NCI-H2196 treated with DMSO at 0.1 percent for 48 hours (cell line): ENCODE measurements around the gene CLCN3.
"Not testable (repeated sequence)": the region's sequence is repeated elsewhere in the genome, so short reads cannot be mapped to it uniquely, and the experiment has no call there.

Experiments
- DNase-seq: peaks from one replicate; lab custom pipeline; 2025; ENCODE audit not compliant: unreplicated experiment; lab: John Stamatoyannopoulos, UW

CLCN3 gene

DNA sequence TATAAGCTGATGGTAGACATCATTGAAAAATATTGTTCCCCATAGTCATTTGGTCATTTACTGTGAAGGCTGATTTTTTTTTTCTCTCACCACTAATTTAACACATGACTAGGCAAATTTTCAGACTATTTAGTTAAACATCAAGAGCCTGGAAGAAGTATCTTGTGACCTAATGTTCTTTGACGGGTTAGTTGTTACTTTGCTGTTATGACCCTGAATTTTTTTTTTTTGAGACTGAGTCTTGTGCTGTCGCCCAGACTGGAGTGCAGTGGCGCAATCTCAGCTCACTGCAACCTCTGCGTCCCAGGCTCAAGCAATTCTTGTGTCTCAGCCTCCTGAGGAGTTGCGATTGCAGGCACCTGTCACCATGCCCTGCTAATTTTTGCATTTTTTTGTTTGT, 70.4 kb downstream of the CLCN3 start:
- DNase-seq: no peak

DNA sequence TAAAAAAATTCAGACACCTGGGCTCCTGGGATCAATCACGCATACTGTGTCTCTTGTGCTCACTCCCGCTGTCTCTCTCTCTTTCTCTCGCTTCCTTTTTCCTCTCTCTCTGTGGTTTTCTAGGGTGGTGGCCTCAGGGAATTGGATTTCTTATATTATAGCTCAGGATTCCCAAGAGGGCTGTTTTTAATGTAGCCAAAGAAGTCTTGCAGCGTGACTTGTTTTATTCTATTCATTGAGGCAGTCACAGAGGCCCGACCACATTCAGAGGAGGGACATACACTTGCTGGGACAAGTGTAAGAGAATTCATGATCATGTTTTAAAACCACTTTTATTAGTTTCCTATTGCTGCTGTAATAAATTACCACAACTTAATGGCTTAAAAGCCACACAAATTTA, 78.0 kb downstream of the CLCN3 start:
- no peak for DNase-seq

DNA sequence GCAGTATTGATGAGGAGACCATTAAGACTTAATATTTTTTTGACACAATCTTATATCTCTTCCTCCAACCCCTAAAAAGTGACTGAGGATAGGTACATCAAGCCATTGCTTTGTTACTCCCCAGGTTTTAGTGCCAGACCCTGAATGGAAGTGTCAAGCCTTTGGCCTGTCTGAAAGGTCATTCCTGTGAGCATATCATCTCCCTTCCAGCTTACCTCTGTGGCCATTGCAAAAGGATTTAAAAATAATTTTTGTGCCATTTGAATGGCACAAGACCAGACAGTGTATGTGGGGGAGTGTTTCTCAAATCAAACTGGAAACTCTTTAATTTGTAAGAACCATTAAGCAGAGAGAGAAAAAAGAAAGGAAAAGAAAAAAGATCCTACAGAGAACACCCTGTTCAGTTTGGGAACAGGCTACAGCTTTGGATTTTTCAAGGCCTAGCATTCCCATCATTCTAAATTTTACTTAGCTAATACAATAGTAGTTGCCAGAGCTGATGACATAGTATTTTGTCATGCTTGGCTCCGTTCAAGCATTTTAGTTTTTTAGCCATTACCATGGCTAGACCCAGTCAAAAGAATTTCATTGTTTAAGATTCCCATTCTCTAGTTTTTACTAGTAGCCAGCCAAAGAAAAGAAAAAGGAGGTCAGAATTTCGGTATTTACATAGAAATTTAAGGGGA, 87.7 kb downstream of the CLCN3 start:
- DNase-seq: no peak

DNA sequence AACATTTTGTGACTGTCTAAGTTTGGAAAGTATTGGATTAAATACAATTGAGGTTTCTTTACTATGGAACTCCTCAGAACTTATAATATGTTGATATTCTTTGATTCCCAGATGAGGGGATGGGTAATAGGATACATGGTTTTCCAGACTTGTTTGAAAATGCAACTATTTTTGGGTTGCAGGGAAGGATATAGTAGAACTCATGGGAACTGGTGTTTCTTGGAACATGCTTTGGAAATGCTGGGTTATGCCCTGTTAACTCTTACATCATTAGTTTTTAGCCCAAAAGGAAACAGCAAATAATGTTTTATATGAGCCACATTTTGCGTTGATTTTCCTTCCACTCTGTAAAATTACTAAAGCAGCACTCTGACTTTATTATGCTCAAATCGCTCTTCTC, 95.4 kb downstream of the CLCN3 start:
- no peak for DNase-seq

DNA sequence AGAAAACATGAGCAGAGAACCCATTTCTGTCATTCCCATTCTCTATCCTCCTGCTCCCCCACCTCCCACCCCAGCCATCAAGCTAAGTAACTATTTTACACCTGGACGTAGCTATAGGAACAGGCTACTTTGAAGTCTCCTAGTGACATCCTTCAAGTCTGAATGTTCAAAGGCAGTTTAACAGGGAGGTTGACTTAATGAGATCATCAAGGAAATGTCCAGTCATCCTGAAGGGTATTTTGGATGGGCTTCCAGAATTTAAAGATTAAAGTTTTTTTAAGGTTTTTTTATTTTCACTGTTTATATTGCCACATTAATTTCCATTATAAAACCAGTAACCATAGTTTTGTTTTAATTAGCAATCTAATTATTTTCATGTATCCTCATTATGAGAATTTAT, 96.3 kb downstream of the CLCN3 start:
- no peak for DNase-seq

DNA sequence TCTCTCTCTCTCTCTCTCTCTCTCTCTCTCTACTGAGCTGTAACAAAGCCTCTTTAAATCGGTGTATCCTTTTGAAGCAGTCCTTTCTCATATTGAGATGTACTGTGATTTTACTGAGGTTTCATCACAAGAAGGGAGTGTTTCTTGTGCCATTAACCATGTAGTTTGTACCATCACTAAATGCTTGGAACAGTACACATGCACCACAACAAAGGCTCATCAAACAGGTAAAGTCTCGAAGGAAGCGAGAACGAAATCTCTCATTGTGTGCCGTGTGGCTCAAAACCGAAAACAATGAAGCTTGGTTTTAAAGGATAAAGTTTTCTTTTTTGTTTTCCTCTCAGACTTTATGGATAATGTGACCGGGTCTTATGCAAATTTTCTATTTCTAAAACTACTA, 100.2 kb downstream of the CLCN3 start:
- no peak for DNase-seq

DNA sequence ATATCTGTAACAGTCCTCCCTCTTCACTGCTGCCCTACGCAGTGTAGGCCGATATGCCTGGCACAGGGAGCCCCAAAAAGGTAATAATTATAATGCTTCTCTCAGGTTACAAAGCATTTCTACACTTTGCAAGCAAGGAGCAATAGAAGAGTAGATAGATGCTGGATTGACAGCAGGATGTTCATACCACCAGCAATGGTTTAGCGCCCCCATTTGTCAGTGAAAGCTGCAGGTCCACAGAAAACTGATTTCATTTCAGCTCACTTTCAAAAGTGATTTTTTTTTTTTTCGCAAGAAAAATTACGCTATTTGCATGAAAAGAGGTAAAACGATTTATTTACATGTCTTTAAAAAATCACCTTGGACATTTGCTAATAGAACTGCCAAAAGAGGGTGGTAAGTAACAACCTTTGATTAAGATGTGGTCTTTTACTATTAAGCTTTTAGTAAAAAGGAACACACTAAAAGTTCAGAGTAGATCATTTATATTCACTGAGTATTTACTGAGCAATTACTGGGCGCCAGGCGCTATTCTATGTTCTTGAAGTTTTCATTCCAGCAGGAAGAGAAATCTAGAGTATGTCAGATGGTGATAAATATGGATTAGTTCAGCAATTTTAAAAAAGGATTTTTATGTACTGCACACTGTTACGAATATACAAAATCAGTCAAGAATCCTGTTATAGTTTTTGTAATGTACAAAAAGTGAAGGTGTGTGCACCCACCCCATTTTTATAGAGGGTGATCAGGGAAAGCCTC, 103.0 kb downstream of the CLCN3 start:
- no peak for DNase-seq

DNA sequence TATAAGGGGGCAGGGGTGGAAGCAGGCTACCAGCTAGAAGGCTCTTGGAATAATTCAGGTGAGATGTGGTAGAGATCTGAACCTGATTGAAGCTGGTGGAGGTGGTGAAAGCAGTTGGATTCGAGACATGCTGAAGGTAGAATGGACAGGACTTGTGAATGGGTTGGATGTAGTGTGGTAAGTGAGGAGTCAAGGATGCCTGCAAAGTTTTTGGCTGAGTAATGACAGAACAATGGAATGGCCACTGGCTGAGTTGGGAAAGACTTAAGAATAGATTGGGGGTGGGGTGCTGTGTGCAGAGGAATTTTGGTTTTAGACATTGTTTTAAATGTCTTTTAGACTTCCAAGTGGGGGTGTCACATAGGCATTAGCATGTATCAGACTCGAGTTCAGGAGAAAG, 103.9 kb downstream of the CLCN3 start:
- DNase-seq: no peak

DNA sequence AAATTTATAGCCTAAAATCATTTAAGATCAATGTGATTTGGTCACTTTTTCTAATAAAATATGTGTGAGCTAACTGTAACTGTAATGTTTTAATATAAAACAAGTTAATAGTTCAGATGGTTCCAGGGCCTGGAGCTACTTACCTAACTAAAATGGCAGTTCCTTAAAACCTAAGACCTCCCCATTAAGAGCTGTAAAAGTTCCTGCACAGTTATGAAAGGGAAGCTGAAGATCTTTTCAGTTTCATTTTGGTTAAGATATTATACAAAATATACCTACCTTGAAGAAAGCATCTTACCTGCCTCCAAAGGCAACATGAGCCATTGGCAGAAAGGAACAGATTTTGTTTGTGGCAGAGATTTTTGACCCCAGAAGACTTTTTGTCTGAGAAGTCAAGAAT, 107.2 kb downstream of the CLCN3 start:
- no peak for DNase-seq

DNA sequence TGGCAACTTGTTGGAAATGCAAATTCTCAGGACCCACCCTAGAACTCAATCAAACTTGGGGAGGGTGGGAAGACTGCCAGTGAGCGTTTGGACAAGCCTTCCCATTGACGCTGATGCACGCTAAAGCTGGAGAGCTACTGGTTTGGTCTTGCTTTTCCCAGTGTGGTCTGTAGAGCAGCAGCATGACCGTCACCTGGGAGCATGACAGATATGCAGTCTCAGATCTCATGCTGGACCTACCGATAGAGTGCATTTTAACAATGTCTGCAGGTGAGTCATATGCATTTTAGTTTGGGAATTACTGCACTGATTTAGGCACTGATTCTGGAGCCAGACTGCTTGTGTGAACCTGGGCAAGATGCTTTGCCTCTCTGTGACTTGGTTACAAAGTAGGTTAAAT, 110.2 kb downstream of the CLCN3 start:
- DNase-seq: no peak

DNA sequence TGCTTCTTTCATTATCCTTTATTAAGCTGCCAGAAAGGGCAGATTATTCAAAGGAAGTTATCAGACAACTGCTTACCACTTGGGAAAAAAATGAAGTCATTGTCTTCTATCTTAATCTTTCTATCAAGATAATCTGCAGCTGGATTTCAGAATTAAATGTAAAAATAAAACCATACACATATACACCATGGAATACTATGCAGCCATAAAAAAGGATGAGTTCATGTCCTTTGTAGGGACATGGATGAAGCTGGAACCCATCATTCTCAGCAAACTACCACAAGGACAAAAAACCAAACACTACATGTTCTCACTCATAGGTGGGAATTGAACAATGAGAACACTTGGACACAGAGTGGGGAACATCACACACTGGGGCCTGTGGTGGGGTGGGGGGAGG, 118.2 kb downstream of the CLCN3 start:
- DNase-seq: not testable (repeated sequence)

DNA sequence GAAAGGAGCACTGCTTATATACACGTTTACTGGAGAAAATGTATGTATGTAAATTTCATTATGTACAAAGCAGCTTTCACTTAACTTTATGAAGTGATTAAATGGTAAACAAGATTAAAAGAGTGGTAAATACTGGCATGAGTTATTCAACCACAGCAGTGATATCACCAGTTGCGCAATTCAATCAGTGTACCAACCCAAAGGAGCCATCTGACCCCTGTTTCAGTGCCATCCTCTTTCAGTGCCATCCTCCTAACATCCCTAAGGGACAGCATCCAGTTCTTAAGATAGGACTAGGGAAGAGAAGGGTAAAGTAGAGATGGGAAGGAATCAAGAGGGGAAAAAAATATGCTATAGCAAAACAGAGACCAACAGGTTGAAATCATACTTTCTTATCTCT, 121.2 kb downstream of the CLCN3 start:
- DNase-seq: no peak

DNA sequence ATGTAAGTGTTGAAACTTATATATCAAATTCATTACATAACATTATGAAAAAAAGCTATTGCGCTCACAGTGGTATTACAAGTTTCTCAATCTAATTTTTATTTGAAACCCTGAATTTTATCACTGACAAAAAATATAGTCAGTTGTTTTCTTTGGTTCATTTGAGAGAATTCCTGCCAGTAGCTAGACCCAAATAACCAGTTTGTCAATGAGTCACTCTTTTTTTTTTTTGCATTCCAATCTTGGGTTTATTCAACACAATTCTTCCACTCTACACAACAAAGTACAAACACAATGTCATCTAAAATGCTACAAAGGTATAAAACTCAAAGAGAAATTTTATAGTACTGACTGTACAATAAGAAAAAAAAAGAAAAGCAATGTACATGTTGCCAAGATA, 124.2 kb downstream of the CLCN3 start:
- no peak for DNase-seq

DNA sequence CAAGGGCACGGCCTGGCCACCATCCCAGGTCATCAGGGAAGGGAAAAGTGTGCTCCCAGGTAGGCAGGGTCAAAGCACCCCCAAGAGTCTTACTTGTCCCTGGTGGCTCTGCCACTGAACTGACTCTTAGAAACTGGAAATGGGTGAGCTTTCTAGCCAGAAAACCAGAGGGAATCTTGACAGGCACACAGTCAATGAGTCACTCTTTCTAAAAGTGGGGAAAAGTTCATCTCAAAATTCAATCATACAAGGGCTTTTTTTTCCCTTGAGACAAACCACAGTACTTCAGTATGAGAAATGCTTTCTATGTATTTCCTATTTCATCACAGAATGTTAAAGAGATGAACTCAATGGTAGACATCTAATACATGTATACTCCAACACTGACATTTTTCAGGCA, 124.9 kb downstream of the CLCN3 start:
- no peak for DNase-seq

DNA sequence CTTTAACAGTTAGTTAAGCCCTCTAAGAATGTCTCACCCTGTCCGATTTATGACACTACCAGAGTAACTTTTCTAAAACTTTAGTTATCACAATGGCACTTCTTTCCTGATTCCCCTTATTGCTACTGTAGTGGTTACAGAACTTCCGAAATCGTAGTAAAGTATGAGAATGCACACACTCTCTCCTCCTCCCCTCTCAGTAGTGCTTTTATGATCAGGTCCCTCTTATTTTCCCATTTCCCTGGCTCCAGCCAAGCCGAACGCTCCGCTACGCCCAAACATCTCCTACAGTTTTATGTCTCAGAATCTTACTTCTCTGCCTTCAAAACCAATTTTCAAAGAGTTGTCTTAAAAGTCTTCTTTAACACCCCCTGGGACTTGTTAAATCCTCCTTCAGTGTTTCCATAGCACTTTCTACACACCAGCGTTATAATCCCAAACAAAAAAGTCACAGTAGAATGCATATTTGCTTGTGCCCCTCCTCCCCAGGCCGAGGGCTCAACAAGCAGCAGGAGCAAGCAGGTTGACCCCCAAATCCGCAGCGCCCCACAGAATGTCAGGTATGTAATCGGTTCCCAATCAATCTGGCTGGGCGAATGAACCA, 136.7 kb downstream of the CLCN3 start:
- DNase-seq: no peak

DNA sequence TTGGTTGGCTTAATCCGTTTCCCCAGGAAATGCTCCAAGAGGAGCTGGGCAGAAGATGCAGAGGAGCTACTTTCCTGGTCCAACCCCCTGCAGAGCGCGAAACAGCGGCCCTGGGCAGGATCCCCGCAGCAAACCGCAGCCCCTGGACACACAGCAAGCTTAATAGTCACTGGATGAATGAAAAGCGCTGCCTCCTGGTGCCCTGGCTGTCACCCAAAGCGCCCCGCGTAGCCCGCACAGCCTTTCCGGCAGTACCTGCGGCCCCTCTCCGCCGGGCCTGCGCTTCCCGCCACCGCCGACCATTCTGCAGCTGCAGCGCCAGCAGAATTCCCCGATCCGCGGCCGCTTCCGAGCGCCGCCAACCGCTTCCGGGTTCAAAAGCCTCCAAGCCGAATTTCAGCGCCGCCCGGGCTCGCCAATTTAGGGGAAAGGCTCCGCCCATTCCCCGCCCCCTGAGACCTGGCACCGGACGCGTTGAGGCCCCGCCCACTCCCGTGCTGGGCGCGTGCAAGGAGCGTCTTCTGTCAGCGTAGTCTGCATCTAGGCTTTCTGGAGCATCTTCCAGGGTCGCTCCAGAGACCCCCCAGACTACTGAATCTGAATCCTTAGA, 137.3 kb downstream of the CLCN3 start, which contains the start of gene HPF1:
HPF1 (minus strand) TSS at position 370 of the 610 bp plus-strand sequence; CDS start at position 303, 67 bp downstream.
- peak; percentile 73 for DNase-seq

DNA sequence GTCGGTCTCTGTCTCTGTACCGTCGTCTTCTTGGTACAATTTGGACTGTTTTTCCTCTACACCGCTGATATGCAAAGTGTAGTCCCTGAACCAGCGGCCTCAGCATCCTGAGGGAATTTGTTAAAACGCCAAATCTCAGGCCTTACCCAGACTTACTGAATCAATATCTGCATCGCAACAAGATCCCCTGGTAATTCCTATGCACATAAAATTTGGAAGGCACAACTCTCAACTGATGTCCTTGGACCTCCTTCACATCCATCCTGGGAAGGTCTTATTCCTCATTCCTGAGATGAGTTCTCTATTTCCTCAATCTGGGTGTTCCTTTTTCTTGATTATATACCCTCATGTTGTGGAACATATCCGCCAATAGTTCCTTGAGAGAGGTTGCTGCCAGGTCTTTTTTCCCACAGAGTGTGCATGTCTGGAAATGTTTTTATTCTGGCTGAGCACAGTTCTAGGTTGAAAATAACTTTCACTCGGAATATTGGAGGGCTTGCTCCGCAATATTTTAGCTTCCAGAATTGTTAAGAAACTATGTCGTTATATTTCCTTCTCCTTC, 138.1 kb downstream of the CLCN3 start:
- DNase-seq: no peak

DNA sequence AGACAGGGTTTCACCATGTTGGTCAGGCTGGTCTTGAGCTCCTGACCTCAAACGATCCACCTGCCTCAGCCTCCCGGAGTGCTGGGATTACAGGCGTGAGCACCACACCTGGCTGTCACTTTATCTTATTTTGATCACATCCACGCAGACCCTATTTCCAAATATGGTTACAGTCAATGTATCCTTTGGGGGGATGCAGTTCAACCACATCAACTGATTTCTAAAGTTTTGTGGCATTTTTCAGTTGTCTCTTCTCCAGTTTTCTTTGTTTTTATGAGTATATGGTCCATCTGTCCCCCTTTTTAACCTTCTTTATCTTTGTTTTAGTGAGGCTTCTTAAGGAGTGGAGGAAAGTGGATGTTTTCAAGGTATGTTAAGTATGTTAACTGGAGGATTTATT, 141.5 kb downstream of the CLCN3 start:
- DNase-seq: no peak

DNA sequence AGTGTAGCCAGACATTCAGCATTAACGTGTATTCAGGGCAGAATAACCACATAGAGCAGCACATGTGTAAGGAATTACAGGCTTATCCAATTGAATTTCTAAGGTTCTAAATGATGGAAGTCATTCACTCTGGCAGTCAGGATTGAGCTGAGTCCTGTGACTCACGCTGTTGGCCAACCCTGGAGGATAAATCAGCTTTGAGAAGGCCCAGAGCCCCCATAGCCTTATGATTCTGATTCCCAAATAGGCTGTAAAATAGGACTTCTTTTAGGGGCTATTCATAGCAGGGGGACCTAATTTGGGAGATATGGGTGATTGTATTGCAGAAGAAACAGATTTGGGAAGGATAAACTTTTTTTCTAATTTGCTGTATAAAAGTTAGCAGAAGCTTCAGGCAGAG, 145.5 kb downstream of the CLCN3 start:
- DNase-seq: no peak

DNA sequence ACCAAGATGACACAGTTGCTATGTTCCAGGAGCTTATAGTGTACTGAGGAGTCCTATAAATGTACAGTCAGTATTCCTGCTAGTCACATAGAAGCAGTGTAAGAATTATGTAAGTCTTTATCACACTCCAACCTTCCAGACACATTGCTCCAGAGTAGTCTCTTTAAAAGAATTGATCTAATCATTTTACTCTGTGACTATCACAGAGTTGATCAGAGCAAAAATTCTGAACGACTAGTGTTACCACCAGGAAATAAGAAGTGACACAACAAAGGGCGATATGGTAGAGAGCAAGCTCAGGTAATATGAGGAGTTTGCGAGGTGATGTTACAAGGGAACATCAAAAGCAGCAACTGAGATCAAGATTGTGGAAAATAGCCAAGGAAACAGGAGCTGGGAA, 146.4 kb downstream of the CLCN3 start:
- no peak for DNase-seq

DNA sequence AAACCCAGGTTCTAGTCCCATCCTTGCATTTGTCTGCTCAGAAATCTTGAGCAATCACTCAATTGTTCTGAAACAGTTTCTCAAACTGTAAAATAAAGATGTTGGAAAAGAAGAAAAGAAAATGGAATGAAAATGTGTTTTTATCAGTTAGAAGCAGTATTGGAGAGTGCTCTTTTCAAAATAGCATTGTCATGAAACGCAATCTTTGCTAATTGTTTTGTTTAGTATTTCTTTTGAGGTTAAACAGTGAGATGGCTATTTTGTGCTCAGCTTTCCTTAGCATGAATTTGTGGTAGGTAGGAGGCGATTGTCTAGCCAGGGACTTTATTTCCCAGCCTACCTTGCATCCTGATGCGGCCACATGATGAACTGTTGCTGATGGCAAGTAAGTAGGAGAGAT, 148.0 kb downstream of the CLCN3 start:
- no peak for DNase-seq

DNA sequence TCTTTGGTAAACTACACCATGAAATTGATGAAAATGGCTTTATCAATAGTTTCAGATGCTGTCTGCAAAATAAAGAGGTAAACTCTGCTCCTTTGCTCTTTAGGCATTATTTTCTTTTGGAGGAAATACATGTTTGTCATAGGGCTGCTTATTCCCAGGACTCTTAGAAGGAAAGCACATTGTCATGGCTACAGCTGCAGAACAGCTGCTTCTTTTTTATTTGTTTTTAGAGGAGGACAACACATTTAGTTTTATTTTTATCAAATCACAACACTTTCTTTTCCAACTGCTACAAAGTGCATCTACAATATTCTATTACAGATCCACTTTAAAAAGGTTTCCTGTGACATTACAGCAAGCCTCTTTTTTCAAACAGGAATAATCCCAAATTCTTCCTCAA, 150.0 kb downstream of the CLCN3 start:
- no peak for DNase-seq
